ENCODE data around the gene PAF1. TPM values are rescaled to one million over a fixed set of nuclear protein-coding genes. Genes with fewer than 3 reads are reported as not detected.

The PAF1 gene
- total RNA-seq, 1 experiment from 2014 or later, result 38.0 TPM

- no peak overlapping the region for H2AK5ac ChIP-seq (ENCODE audit: insufficient read length, low read length)
- peak overlapping the region; percentile 73 for H3K4me2 ChIP-seq (ENCODE audit: insufficient read depth, insufficient read length, low read length)
- no peak overlapping the region for H2BK15ac ChIP-seq (ENCODE audit: low read depth, low read length)
- no peak overlapping the region for H3K56ac ChIP-seq (ENCODE audit: insufficient read length, low read depth, low read length)
- H3K27me3 Mint-ChIP-seq (ENCODE audit: low read depth), result peaks cover 5% of the 10 kb centered on the region
- H3K9me3 Mint-ChIP-seq, result peaks cover 0 to 7% of the 10 kb centered on the region in 2 experiments; a peak in 2 of 5 replicates
- no peak overlapping the region for H3K4ac ChIP-seq (ENCODE audit: low read depth, low read length)
- H3K9ac ChIP-seq (ENCODE audit: extremely low read depth, insufficient read length, low read length), result peak overlapping the region; percentile 54
- H4K20me1 ChIP-seq (ENCODE audit: control insufficient read depth, insufficient read depth, insufficient read length), result no peaks in the 10 kb centered on the region
- H4K91ac ChIP-seq (ENCODE audit: insufficient read length, low read depth, low read length), result no peak overlapping the region
- H2AFZ ChIP-seq (ENCODE audit: low read length), result no peak overlapping the region
- H2BK120ac ChIP-seq (ENCODE audit: low read depth, low read length, poor library complexity, severe bottlenecking), result peak overlapping the region; percentile 16
- no peak overlapping the region for H3T11ph ChIP-seq (ENCODE audit: low read length)
- no peak for DNase-seq
- no peak for TF ChIP-seq CTCF (conservative IDR thresholded peaks at IDR 0.05)
- no peak overlapping the region for H2BK12ac ChIP-seq (ENCODE audit: insufficient read length, low read depth, low read length)
- peak overlapping the region; percentile 98 to 100 for H3K4me3 Mint-ChIP-seq
- peaks cover 10% of the 10 kb centered on the region for H3K23me2 ChIP-seq (ENCODE audit: insufficient read length, low read depth, low read length, poor library complexity, severe bottlenecking)
- WGBS (ENCODE audit: extremely low coverage, insufficient read length, low lambda C conversion rate), result no CpG with 5 or more reads among the region's 2 CpGs
- H3K4me1 Mint-ChIP-seq, result peaks cover 24 to 37% of the 10 kb centered on the region in 2 experiments
- H3K18ac ChIP-seq (ENCODE audit: insufficient read length, low read depth, low read length), result no peak overlapping the region
- H3K79me2 ChIP-seq (ENCODE audit: insufficient read depth, low read length), result peaks cover 6% of the 10 kb centered on the region; the same call in 1 of the 2 replicates
- peaks cover 32 to 38% (median 37%) of the 10 kb centered on the region in 3 experiments for H3K36me3 Mint-ChIP-seq (ENCODE audit: insufficient read depth in 1 of 3, low read depth in 3 of 3)
- H2BK5ac ChIP-seq (ENCODE audit: insufficient read length, low read length), result no peak overlapping the region
- H3K4me1 ChIP-seq (ENCODE audit: insufficient read depth, low read length), result no peaks in the 10 kb centered on the region
- H3K27ac ChIP-seq (ENCODE audit: insufficient read length, low read depth, low read length), result no peak overlapping the region
- peak overlapping the region; percentile 97 to 98 (median 98) for H3K27ac Mint-ChIP-seq
- H3K9me3 ChIP-seq (ENCODE audit: control insufficient read depth, low read depth, low read length), result no peaks in the 10 kb centered on the region
- H4K8ac ChIP-seq (replicated peaks; ENCODE audit: insufficient read length, low read depth, low read length), result no peak overlapping the region
- no peak overlapping the region; the same call in 1 of the 2 replicates for H3K14ac ChIP-seq (ENCODE audit: insufficient read depth, low read length)
- H3K23ac ChIP-seq (ENCODE audit: insufficient read length, low read depth, low read length), result no peak overlapping the region
- H2BK20ac ChIP-seq (ENCODE audit: low read depth, low read length, poor library complexity, severe bottlenecking), result no peak overlapping the region
- no peaks in the 10 kb centered on the region for H3K27me3 ChIP-seq (ENCODE audit: insufficient read depth, low read length)
- no peak overlapping the region for H4K5ac ChIP-seq (ENCODE audit: insufficient read length, low read depth, low read length)
- peaks cover 9% of the 10 kb centered on the region for H3K79me1 ChIP-seq (ENCODE audit: insufficient read depth, low read depth, low read length, poor library complexity, severe bottlenecking)
Observed at GRCh38 chr19:39436350-39436716, 45.4 kb upstream of the PAF1 start.
